ENCODE measurements around the gene ADAMTS2.

ADAMTS2 gene

GRCh38 chr5:179195561-179196404, 149.5 kb downstream of the ADAMTS2 start:
- Histone ChIP-seq H3K9me3 (ENCODE audit: control extremely low read depth in 1 of 5, control insufficient read depth in 4 of 5, insufficient read depth in 2 of 5, low read depth in 1 of 5, low read length in 4 of 5) (no peaks in the 10 kb centered on the region), H3K36me3 (ENCODE audit: control insufficient read depth in 4 of 4, insufficient read depth in 4 of 4, low read length in 3 of 4) (no peaks in the 10 kb centered on the region), H3K4me1 (ENCODE audit: control extremely low read depth in 1 of 4, control insufficient read depth in 4 of 4, insufficient read depth in 4 of 4, low read length in 3 of 4) (peaks cover 0 to 9% (median 4%) of the 10 kb centered on the region in 4 experiments), H3K4me3 (ENCODE audit: control insufficient read depth in 1 of 7, extremely low read depth in 1 of 7, insufficient read depth in 4 of 7, low read depth in 2 of 7, low read length in 6 of 7) (no peak overlapping the region), H3K27ac (ENCODE audit: insufficient read depth in 1 of 2, low read depth in 1 of 2, low read length in 2 of 2, poor library complexity in 1 of 2, severe bottlenecking in 2 of 2) (no peak overlapping the region), H3K27me3 (replicated peaks in 2 of 5; ENCODE audit: control insufficient read depth in 4 of 5, insufficient read depth in 5 of 5, low read length in 4 of 5) (no peaks in the 10 kb centered on the region)
- no peak for DNase-seq
- ChIA-PET CTCF (no interaction called here), POLR2A (no interaction called here)
- WGBS (ENCODE audit: insufficient coverage), result 93% methylated on average over 34 of the region's 36 CpGs

- POLR2A ChIA-PET, result no interaction called here
Measured at GRCh38 chr5:179194941-179195381, 150.3 kb downstream of the ADAMTS2 start.

GRCh38 chr5:179194201-179194910, 150.9 kb downstream of the ADAMTS2 start:
- H3K4me1 ChIP-seq (ENCODE audit: control extremely low read depth in 1 of 4, control insufficient read depth in 4 of 4, insufficient read depth in 4 of 4, low read length in 3 of 4), result peaks cover 0 to 9% (median 4%) of the 10 kb centered on the region in 4 experiments
- no peak overlapping the region for H3K27ac ChIP-seq (ENCODE audit: insufficient read depth in 1 of 2, low read depth in 1 of 2, low read length in 2 of 2, poor library complexity in 1 of 2, severe bottlenecking in 2 of 2)
- no peaks in the 10 kb centered on the region for H3K9me3 ChIP-seq (ENCODE audit: control extremely low read depth in 1 of 5, control insufficient read depth in 4 of 5, insufficient read depth in 2 of 5, low read depth in 1 of 5, low read length in 4 of 5)
- H3K4me3 ChIP-seq (ENCODE audit: control insufficient read depth in 1 of 7, extremely low read depth in 1 of 7, insufficient read depth in 4 of 7, low read depth in 2 of 7, low read length in 6 of 7), result no peak overlapping the region
- H3K27me3 ChIP-seq (replicated peaks in 2 of 5; ENCODE audit: control insufficient read depth in 4 of 5, insufficient read depth in 5 of 5, low read length in 4 of 5), result no peaks in the 10 kb centered on the region
- 93% methylated on average over 15 of the region's 15 CpGs for whole genome bisulfite sequencing (ENCODE audit: insufficient coverage)
- CTCF ChIA-PET, result no interaction called here
- no peak for DNase-seq
- no peaks in the 10 kb centered on the region for H3K36me3 ChIP-seq (ENCODE audit: control insufficient read depth in 4 of 4, insufficient read depth in 4 of 4, low read length in 3 of 4)
- POLR2A ChIA-PET, result no interaction called here

More at GRCh38 chr5:179194941-179195381, 150.3 kb downstream of the ADAMTS2 start:
- CTCF ChIA-PET, result no interaction called here
- 97% methylated on average over 14 of the region's 19 CpGs for WGBS (ENCODE audit: insufficient coverage)
- Histone ChIP-seq H3K36me3 (ENCODE audit: control insufficient read depth in 4 of 4, insufficient read depth in 4 of 4, low read length in 3 of 4) (no peaks in the 10 kb centered on the region), H3K27me3 (replicated peaks in 2 of 5; ENCODE audit: control insufficient read depth in 4 of 5, insufficient read depth in 5 of 5, low read length in 4 of 5) (no peaks in the 10 kb centered on the region), H3K9me3 (ENCODE audit: control extremely low read depth in 1 of 5, control insufficient read depth in 4 of 5, insufficient read depth in 2 of 5, low read depth in 1 of 5, low read length in 4 of 5) (no peaks in the 10 kb centered on the region), H3K4me1 (ENCODE audit: control extremely low read depth in 1 of 4, control insufficient read depth in 4 of 4, insufficient read depth in 4 of 4, low read length in 3 of 4) (peaks cover 0 to 9% (median 4%) of the 10 kb centered on the region in 4 experiments), H3K4me3 (ENCODE audit: control insufficient read depth in 1 of 7, extremely low read depth in 1 of 7, insufficient read depth in 4 of 7, low read depth in 2 of 7, low read length in 6 of 7) (no peak overlapping the region), H3K27ac (ENCODE audit: insufficient read depth in 1 of 2, low read depth in 1 of 2, low read length in 2 of 2, poor library complexity in 1 of 2, severe bottlenecking in 2 of 2) (no peak overlapping the region)
- no peak for DNase-seq

GRCh38 chr5:179193746-179194145, 151.5 kb downstream of the ADAMTS2 start:
- POLR2A ChIA-PET, result no interaction called here
- Histone ChIP-seq H3K27ac (ENCODE audit: insufficient read depth in 1 of 2, low read depth in 1 of 2, low read length in 2 of 2, poor library complexity in 1 of 2, severe bottlenecking in 2 of 2) (no peak overlapping the region), H3K27me3 (replicated peaks in 2 of 5; ENCODE audit: control insufficient read depth in 4 of 5, insufficient read depth in 5 of 5, low read length in 4 of 5) (no peaks in the 10 kb centered on the region), H3K4me3 (ENCODE audit: control insufficient read depth in 1 of 7, extremely low read depth in 1 of 7, insufficient read depth in 4 of 7, low read depth in 2 of 7, low read length in 6 of 7) (no peak overlapping the region), H3K36me3 (ENCODE audit: control insufficient read depth in 4 of 4, insufficient read depth in 4 of 4, low read length in 3 of 4) (no peaks in the 10 kb centered on the region), H3K4me1 (ENCODE audit: control extremely low read depth in 1 of 4, control insufficient read depth in 4 of 4, insufficient read depth in 4 of 4, low read length in 3 of 4) (peaks cover 0 to 9% (median 4%) of the 10 kb centered on the region in 4 experiments), H3K9me3 (ENCODE audit: control extremely low read depth in 1 of 5, control insufficient read depth in 4 of 5, insufficient read depth in 2 of 5, low read depth in 1 of 5, low read length in 4 of 5) (no peaks in the 10 kb centered on the region)
- WGBS (ENCODE audit: insufficient coverage), result 96% methylated on average over 5 of the region's 11 CpGs
- no peak for DNase-seq
- CTCF ChIA-PET, result interaction anchor here (0.6 to 1.4 kb wide), 2 partner anchors 20 to 844 kb away, joined by 3 read pairs; no protein-coding TSS in a partner anchor

GRCh38 chr5:179192891-179193470, 152.3 kb downstream of the ADAMTS2 start:
- Histone ChIP-seq H3K4me1 (ENCODE audit: control extremely low read depth in 1 of 4, control insufficient read depth in 4 of 4, insufficient read depth in 4 of 4, low read length in 3 of 4) (peaks cover 0 to 9% (median 4%) of the 10 kb centered on the region in 4 experiments), H3K9me3 (ENCODE audit: control extremely low read depth in 1 of 5, control insufficient read depth in 4 of 5, insufficient read depth in 2 of 5, low read depth in 1 of 5, low read length in 4 of 5) (no peaks in the 10 kb centered on the region), H3K27me3 (replicated peaks in 2 of 5; ENCODE audit: control insufficient read depth in 4 of 5, insufficient read depth in 5 of 5, low read length in 4 of 5) (no peaks in the 10 kb centered on the region), H3K36me3 (ENCODE audit: control insufficient read depth in 4 of 4, insufficient read depth in 4 of 4, low read length in 3 of 4) (no peaks in the 10 kb centered on the region), H3K27ac (ENCODE audit: insufficient read depth in 1 of 2, low read depth in 1 of 2, low read length in 2 of 2, poor library complexity in 1 of 2, severe bottlenecking in 2 of 2) (no peak overlapping the region), H3K4me3 (ENCODE audit: control insufficient read depth in 1 of 7, extremely low read depth in 1 of 7, insufficient read depth in 4 of 7, low read depth in 2 of 7, low read length in 6 of 7) (no peak overlapping the region)
- no peak for DNase-seq
- 89% methylated on average over 10 of the region's 22 CpGs for WGBS (ENCODE audit: insufficient coverage)
- CTCF ChIA-PET, result interaction anchor here (0.6 to 1.4 kb wide), 2 partner anchors 21 to 843 kb away, joined by 3 read pairs; no protein-coding TSS in a partner anchor
- POLR2A ChIA-PET, result no interaction called here

- ChIA-PET CTCF (interaction anchor here (1.4 kb wide), 1 partner anchor 21 kb away, joined by 3 read pairs; no protein-coding TSS in a partner anchor), POLR2A (no interaction called here)
- peak in 2 of 3 donors; percentile 19 to 25 for DNase-seq
- H3K4me3 ChIP-seq (ENCODE audit: control insufficient read depth in 1 of 7, extremely low read depth in 1 of 7, insufficient read depth in 4 of 7, low read depth in 2 of 7, low read length in 6 of 7), result no peak overlapping the region
- H3K4me1 ChIP-seq (ENCODE audit: control extremely low read depth in 1 of 4, control insufficient read depth in 4 of 4, insufficient read depth in 4 of 4, low read length in 3 of 4), result peaks cover 0 to 9% (median 4%) of the 10 kb centered on the region in 4 experiments
- H3K27ac ChIP-seq (ENCODE audit: insufficient read depth in 1 of 2, low read depth in 1 of 2, low read length in 2 of 2, poor library complexity in 1 of 2, severe bottlenecking in 2 of 2), result no peak overlapping the region
- WGBS (ENCODE audit: insufficient coverage), result 35% methylated on average over 20 of the region's 20 CpGs
- H3K27me3 ChIP-seq (replicated peaks in 2 of 5; ENCODE audit: control insufficient read depth in 4 of 5, insufficient read depth in 5 of 5, low read length in 4 of 5), result no peaks in the 10 kb centered on the region
- no peaks in the 10 kb centered on the region for H3K9me3 ChIP-seq (ENCODE audit: control extremely low read depth in 1 of 5, control insufficient read depth in 4 of 5, insufficient read depth in 2 of 5, low read depth in 1 of 5, low read length in 4 of 5)
- H3K36me3 ChIP-seq (ENCODE audit: control insufficient read depth in 4 of 4, insufficient read depth in 4 of 4, low read length in 3 of 4), result no peaks in the 10 kb centered on the region
Measured at GRCh38 chr5:179192185-179192890, 152.9 kb downstream of the ADAMTS2 start.

Measured in common myeloid progenitor, CD34-positive (primary cell).